Adipose tissue (tissue), 3 donors: ENCODE results near the gene MED17. TPM values are rescaled to one million over a fixed set of nuclear protein-coding genes. Genes with fewer than 3 reads are reported as not detected.
"Not testable (repeated sequence)": the region's sequence is repeated elsewhere in the genome, so short reads cannot be mapped to it uniquely, and the experiment has no call there.

Experiments used
- H3K27ac ChIP-seq: one replicate; pipeline ENCODE4 v1.5.1; 2013; ENCODE audit warnings: low read depth, low read length
- WGBS, 3 donors: extraction: QIAGEN DNeasy Blood & Tissue Kit; methylation state at CpG; one replicate each; pipeline ENCODE4 v1.1.7; 2013; 5-methylcytosine and 5-hydroxymethylcytosine counted together
- polyA plus RNA-seq, 3 donors: library from polyadenylated mRNA; stranded (reverse); fragments of 200-250 nt; gene quantifications; one replicate each; pipeline ENCODE4 v1.2.3, GENCODE V29; 2013
- donor health status: healthy with polysubstance abuse.
- donor health status: Bipolar disorder and iron deficiency.
- donor health status: healthy.

The MED17 gene
- polyA plus RNA-seq, 3 donors, result 6.4 to 11.0 (median 9.7) TPM

GRCh38 chr11:93756748-93757147 lies 27.3 kb upstream of the MED17 start:
- WGBS, 3 donors, result 73 to 83% (median 79%) methylated on average over 3 of the region's 3 CpGs
- no peak overlapping the region for H3K27ac ChIP-seq

GRCh38 chr11:93757301-93757700 lies 26.8 kb upstream of the MED17 start:
- 90 to 97% (median 93%) methylated on average over 3 of the region's 3 CpGs for WGBS, 3 donors
- H3K27ac ChIP-seq, result no peak overlapping the region

DNA sequence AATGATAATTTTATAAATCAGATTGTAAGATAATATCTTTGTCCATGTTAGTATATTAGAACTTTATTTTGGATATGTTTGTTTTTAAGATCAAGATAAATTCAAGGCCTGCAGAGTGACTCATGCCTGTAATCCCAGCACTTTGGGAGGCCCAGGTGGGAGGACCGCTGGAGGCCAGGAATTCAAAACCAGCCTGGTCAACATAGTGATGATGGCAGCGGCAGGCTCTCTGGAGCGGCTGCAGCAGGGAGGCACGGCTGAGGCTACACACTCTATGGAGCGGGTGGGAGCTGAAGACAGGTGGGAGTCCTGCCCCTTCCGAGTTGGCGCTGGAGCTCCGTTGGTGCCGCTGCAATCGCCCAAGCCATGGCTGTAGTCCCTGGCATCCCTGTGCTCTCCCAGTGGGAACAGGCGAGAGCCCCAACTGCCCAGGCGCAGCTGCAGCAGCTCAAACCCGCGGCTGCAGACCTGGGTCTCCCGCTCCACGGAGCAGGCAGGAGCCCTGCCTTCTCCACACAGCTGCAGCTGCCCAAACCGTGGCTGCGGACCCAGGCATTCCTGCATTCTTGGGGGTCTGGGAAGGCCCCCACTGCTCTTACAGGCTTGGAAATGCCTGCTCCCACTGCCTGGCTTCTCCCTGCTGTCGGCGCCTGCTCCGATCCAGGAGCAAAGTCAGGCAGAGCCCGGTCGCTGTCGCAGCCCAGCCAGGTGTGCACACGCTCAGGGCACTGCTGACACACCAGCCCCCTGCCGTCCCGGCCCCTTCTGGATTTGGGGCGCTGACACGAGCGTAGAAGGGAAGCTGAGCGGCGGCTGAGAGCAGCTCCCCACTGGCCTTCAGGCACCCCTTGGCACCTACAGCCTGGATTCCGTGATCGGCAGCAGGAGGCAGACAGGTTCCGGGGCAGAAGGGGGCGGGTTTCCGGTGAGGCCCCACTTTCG lies 25.9 kb upstream of the MED17 start:
- H3K27ac ChIP-seq, result no peak overlapping the region
- 97 to 98% (median 98%) methylated on average over 38 of the region's 38 CpGs for WGBS, 3 donors

- 87 to 93% (median 91%) methylated on average over 4 of the region's 4 CpGs for WGBS, 3 donors
- not testable (repeated sequence) for H3K27ac ChIP-seq
Observed at GRCh38 chr11:93759123-93759522, 25.0 kb upstream of the MED17 start.

DNA sequence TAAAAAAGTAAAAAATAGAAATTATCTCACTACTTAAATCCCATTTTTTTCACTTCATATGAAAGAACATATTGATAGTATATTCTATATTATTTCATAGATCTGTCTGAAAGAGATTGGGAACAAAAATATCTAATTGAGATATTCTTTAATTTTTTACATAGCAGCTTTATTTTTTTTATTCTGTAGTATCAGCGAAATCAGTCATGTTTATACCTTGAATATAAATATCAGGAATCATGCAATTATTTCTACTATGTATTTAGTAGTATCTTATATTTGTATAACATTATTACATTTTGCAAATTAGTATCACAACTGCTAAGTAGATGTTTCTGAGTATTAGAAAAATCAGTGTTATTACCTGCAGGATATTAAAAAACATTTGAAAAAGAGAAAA lies 22.2 kb upstream of the MED17 start:
- no peak overlapping the region for H3K27ac ChIP-seq
- 94 to 97% (median 96%) methylated on average over 1 of the region's 1 CpG for WGBS, 3 donors

GRCh38 chr11:93765551-93765950 lies 18.5 kb upstream of the MED17 start:
- 40 to 63% (median 51%) methylated on average over 2 of the region's 2 CpGs for WGBS, 3 donors
- H3K27ac ChIP-seq, result no peak overlapping the region

DNA sequence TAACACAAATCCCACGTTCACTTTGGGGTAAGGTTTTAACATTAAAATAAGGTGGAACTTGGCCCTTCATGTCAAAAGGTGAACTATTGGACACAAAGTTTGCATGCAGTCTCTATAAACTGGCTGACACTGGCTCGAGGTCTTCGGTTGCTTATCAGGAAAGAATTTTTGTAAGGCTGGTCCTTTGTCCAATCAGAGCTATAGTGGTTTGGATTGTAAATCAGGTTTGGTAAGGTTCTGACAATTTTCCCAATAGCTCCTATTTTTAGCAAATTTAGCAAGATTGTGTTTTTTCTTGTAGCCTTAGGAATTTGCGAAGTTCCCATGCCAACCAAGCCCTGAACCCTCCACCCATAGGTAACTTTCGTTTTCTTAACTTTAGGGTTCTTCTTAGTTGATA lies 17.6 kb upstream of the MED17 start:
- H3K27ac ChIP-seq, result no peak overlapping the region
- WGBS, 3 donors, result 49 to 81% (median 80%) methylated on average over 5 of the region's 5 CpGs

DNA sequence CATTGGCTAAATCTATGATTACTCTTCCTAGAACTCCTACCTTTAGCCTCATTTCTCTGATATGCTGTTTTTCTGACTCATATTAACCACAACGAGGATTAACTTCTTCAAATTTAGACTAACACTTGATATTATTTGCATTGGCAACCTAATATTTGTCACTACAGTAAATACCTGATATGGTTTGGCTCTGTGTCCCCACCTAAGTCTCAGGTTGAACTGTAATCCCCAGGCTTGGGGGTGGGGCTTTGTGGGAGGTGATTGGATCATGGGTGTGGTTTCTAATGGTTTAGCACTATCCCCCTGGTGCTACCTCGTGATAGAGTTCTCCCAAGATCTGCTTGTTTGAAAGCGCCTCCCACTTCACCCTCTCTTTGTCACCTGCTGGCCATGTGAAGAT lies 17.1 kb upstream of the MED17 start:
- H3K27ac ChIP-seq, result no peak overlapping the region
- 77 to 88% (median 86%) methylated on average over 3 of the region's 3 CpGs for WGBS, 3 donors

- 27 to 58% (median 49%) methylated on average over 1 of the region's 1 CpG for WGBS, 3 donors
Observed at GRCh38 chr11:93770160-93770559, 13.9 kb upstream of the MED17 start.

DNA sequence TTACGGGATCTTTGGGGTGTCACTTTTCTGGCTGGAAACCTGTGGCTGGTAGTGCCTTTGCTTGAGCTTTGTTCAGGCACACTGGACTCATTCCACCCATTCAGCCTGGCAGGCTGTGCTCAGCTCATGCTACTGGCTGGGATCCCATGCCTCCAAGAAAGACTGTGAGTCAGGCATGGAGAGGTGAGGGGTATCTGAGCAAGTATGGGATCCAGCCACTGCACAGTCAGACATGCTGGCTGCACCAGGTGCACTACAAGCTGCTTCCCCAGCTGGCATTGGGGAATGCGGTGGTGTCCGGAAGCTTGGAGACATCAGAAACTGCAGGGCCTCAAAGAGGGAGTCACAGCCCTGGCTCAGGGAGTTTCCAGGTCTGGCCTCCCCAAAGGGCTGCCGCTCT lies 12.0 kb upstream of the MED17 start:
- 94 to 98% (median 98%) methylated on average over 4 of the region's 4 CpGs for WGBS, 3 donors
- no peak overlapping the region for H3K27ac ChIP-seq

More at GRCh38 chr11:93770160-93770559, 13.9 kb upstream of the MED17 start:
- no peak overlapping the region for H3K27ac ChIP-seq

GRCh38 chr11:93773045-93773477 lies 11.0 kb upstream of the MED17 start:
- no peak overlapping the region for H3K27ac ChIP-seq
- WGBS, 3 donors, result 82 to 95% (median 94%) methylated on average over 3 of the region's 3 CpGs

DNA sequence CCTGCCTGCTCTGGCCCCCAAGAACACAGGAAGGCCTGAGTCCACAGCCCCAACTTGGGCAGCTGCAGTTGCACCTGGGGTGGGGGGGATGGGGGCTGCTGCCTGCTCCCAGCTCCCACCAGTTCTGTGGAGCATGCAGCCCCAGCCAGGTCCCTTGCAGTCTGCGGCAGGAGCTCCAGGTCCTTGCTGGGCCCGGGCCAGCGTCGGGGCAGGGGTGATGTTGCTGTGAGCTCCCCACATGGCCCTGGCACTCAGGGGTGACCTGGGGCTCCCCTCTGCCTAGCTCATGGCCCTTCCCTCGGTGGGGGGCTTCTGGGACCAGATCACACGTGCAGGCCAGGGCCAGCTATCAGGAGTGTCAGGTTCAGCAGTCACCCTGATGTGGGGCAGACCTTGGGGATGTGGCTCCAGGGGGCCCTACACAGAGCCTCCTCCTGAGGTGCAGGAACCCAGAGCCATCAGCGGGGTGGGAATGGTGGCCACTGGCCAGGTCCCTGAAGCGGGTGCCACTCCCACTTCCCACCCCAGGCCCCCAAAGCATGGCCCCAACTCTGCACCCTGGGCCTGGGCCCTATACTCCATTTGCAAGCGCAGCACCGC lies 10.4 kb upstream of the MED17 start:
- H3K27ac ChIP-seq, result no peak overlapping the region
- WGBS, 3 donors, result 89 to 91% (median 90%) methylated on average over 9 to 10 of the region's 10 CpGs

DNA sequence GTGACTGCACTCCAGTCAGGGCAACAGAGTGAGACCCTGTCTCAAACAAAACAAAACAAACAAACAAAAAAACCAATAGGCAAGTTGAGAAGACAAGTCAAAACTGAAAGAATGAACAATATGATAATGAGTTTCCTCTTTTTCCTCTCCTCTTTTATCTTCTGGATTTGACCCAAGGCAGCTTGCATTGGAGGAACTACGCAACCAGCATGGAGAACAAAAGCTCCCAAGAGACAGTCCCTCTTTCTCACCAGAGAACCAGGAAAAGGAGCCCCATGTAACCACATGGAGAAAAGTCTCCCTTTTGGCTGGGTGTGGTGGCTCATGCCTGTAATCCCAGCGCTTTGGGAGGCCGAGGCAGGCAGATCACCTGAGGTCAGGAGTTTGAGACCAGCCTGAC lies 9.5 kb upstream of the MED17 start:
- 81 to 94% (median 85%) methylated on average over 3 of the region's 3 CpGs for WGBS, 3 donors
- H3K27ac ChIP-seq, result not testable (repeated sequence)

- H3K27ac ChIP-seq, result no peak overlapping the region
- WGBS, 3 donors, result 58 to 65% (median 60%) methylated on average over 2 of the region's 2 CpGs
Observed at GRCh38 chr11:93775289-93775688, 8.8 kb upstream of the MED17 start.

DNA sequence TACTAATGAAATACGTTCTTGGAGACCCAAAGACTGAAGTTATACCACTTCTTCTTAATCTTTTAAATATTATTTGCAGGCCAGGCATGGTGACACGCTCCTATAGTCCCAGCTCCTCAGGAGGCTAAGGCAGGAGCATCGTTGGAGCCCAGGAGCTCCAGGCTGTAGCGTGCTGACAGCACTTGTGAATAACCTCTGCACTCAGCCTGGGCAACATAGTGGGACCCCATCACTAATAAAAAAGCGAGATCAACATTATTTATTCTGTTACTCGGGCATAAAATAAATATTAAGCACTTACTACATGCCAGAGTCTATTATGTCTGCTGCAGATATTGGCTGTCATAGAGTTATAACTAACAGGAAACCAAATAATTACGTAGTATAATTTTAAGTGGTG lies 720 bp upstream of the MED17 start:
- 50 to 60% (median 52%) methylated on average over 7 of the region's 7 CpGs for WGBS, 3 donors
- no peak overlapping the region for H3K27ac ChIP-seq

GRCh38 chr11:93783765-93784144 lies 327 bp upstream of the MED17 start:
- no peak overlapping the region for H3K27ac ChIP-seq
- WGBS, 3 donors, result 0% methylated on average over 10 of the region's 10 CpGs

DNA sequence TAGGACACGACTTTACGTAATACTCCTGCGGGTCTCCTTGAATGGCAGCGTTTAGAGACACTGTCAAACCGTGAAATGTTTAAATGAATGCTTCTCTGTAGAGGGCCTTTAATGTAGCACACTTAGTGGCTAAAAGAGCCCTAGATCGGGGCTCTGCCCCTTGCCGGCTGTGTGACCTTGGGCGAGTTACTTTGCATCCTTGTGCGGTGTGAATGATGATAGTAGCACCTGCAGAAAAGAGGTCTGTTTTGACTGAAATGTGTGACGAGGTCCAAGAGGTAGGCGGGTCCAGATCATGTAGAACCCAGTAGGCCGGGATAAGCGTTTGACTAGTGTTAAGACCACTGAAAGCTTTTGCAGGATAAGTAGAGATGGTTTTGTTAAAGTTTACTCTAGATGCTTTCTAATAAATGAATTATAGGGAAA lies 866 bp downstream of the MED17 start:
- 0 to 1% (median 0%) methylated on average over 13 of the region's 13 CpGs for WGBS, 3 donors
- no peak overlapping the region for H3K27ac ChIP-seq

DNA sequence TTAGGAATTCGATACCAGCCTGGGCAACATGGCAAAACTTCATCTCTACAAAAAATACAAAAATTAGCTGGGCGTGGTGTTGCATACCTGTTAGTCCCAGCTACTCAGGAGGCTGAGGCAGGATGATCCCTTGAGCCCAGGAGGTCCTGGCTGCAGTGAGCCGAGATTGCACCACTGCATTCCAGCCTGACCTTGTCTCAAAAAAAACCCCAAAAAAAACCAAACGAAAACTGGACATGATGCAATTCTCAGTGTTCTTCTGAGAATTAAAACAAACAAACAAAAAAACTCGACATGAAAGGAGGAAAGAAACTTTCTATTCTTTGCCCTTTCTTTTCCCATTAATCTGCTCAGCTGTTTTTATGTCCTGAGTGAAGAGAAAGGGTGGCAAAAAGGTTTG lies 7.4 kb downstream of the MED17 start:
- WGBS, 3 donors, result 82 to 84% (median 83%) methylated on average over 5 of the region's 5 CpGs
- H3K27ac ChIP-seq, result no peak overlapping the region

DNA sequence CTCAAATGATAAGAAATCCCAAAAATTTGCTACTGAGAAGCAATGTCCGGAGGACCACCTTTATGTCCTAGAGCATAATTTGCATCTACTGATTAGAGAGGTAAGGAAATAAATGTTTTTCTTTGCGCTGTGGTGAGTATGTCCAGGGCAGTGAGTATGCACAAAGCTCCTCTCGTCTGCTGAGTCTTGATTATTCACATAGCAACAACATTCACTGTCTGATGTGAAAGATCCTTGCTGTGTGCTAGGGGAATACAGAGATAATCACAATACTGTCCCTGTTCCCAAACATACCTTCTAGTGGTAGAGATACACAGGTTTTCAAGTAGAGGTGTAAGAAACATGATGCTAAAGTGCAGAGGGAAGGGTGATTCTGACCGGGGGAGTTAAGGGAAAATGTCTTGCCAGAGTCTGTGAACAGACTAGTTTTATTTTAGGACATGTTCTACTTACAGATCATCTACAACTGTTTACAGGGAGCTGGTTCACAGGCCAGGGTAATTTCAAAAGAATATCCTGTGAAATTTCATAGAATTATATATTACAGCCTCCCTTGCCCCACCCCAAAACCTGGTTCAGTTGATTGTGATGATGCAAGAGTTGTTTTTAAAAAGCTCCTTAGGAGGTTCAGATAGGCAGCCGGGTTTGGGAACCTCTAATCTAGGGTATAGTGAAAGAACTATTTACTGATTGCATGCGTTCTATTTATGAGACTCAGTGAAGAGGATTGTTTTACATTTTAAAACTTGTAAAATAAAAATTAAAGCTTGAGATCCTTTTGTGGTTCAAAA lies 12.6 kb downstream of the MED17 start:
- H3K27ac ChIP-seq, result no peak overlapping the region
- 79 to 95% (median 94%) methylated on average over 6 of the region's 6 CpGs for WGBS, 3 donors
